ENCODE results near the gene SLC4A9.

The SLC4A9 gene

DNA sequence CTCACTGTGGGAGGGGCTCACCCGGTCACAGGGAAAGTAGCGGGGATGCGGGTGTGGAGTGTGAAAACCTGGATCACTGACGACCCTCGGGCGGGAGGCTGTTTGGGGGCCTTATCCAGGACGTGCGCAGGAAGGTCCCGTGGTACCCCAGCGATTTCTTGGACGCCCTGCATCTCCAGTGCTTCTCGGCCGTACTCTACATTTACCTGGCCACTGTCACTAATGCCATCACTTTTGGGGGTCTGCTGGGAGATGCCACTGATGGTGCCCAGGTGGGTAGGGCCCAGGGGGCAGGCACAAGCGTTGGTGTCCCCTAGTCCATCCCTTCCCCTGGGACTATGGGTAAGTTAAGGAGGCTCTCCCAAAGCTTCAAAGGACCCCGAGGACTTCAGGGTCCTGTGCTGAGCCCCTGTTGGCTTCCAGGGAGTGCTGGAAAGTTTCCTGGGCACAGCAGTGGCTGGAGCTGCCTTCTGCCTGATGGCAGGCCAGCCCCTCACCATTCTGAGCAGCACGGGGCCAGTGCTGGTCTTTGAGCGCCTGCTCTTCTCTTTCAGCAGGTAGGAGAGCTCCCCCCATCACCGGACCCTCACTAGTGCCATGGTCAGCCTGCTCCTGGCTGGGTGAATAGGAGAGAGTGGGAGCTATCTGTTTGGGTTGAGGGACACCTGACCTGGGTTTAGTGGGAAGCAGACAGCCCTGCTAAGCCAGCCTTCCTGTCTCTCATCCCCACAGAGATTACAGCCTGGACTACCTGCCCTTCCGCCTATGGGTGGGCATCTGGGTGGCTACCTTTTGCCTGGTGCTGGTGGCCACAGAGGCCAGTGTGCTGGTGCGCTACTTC lies 3.9 kb downstream of the SLC4A9 start:
- DNase-seq, result no peak

DNA sequence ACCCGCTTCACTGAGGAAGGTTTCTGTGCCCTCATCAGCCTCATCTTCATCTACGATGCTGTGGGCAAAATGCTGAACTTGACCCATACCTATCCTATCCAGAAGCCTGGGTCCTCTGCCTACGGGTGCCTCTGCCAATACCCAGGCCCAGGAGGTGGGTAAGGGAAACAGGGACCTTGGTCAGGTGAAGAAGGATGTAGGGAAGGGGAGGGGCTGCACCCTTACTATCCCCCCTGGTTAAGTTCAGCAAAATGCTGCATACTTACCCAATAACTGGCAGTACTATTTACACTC lies 4.4 kb downstream of the SLC4A9 start:
- DNase-seq, result no peak

DNA sequence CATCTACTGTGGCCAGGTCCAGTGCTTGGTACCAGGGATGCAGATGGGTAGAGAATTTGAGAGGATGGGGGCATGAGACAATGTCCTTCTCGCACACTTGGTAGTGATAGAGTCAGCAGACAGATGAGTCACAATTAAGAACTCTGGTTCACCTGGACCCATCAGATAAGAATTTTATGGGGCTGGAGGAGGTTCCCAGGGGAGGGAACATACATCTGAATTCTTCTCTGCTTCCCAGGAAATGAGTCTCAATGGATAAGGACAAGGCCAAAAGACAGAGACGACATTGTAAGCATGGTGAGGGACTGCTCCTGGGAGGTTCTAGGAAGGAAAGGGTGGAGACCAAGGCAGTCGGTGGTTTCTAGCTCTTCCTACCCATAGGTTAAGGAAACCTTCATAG lies 5.3 kb downstream of the SLC4A9 start:
- DNase-seq, result no peak

DNA sequence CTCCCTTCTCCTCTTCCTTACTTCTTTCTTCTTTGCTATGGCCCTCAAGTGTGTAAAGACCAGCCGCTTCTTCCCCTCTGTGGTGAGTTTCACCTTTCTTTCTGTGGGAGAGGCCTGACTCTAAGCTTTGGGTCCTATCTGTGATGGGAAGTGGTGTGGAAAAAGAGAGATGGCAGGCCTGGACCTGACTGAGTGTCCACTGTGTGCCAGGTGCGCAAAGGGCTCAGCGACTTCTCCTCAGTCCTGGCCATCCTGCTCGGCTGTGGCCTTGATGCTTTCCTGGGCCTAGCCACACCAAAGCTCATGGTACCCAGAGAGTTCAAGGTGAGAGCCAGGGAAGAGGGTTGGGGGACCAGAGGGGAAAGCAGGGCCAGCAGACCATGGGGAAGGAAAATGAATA lies 5.9 kb downstream of the SLC4A9 start:
- DNase-seq, result no peak

DNA sequence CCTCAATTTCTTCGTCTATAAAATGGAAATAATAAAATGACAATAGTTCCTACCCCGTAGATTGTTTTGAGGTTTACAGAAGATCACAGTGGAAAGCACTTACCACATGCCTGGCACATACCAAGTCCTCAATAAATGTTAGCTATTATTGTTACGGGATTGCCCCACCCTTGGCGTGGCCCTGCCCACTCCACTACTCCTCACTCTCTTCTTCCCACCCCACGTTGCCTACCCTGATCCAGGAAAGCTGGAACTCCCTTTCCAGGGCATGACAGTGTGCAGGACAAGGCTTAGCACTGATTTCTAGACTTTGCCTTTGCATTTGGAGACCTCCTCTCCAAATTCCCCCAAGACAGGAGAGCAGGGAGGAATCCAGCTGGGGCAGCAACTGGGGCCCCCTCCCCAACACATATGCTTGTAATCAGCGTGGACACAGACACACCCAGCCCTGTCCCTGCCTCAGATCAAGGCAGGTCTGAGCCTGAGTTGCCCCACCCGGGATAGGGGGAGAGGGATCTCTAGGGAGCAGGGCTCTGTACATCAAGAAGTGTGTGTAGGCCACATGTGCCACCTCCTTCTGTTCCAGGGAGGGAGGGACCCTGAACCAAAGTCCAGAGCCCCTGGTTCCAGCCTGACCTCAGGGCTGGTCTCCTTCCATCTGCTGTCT lies 6.7 kb downstream of the SLC4A9 start:
- DNase-seq, result no peak

DNA sequence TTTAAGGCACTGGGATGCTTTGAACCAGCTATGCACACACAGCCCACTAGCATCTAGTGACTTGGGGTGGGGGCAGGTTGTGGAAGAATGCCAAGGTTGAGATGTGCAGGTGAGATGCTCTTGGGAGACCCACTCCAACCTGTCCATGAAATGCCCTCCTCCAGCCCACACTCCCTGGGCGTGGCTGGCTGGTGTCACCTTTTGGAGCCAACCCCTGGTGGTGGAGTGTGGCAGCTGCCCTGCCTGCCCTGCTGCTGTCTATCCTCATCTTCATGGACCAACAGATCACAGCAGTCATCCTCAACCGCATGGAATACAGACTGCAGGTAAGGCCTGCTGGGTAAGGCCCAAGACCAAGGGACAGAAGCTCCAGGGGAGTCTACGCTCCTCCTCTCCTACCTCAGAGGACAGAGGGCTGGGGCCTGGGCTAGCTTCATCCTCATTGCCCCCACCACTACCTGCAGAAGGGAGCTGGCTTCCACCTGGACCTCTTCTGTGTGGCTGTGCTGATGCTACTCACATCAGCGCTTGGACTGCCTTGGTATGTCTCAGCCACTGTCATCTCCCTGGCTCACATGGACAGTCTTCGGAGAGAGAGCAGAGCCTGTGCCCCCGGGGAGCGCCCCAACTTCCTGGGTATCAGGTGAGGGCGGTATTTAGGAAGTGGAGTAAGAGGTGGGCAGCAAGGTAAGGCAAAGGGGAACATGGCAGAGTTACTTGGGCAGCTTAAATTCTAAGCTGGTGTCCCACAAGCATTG lies 7.4 kb downstream of the SLC4A9 start:
- DNase-seq, result no peak

DNA sequence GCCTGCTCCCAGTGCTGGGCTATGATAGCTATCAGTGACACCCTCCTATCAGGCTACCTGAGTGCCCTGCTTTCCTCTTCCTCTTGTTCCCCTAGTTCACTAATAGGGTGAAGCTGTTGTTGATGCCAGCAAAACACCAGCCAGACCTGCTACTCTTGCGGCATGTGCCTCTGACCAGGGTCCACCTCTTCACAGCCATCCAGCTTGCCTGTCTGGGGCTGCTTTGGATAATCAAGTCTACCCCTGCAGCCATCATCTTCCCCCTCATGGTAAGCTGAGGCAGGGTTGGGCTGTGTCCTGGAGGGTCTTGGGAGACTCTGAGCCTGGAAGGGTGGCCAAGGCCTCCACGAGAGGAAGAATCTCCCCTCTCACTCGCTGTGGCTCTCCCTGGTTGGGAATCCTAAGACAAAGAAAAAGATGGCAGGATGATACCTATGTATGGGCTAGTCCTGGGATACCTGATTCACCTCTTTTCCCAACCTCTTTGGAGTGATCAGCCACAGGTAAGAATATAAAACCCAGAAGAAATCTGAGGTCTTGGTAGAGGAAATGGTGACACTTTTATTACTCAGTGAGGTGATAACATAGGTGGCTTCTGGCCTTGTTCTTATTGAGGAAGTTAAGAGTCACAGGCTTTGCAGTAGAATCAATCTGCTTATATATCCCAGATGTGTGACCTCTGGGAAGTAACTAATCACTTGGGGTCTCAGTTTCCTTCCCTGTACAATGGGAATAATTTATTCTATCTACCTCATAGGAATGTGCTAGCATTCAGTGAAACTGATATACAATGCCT lies 11.6 kb downstream of the SLC4A9 start:
- no peak for DNase-seq

DNA sequence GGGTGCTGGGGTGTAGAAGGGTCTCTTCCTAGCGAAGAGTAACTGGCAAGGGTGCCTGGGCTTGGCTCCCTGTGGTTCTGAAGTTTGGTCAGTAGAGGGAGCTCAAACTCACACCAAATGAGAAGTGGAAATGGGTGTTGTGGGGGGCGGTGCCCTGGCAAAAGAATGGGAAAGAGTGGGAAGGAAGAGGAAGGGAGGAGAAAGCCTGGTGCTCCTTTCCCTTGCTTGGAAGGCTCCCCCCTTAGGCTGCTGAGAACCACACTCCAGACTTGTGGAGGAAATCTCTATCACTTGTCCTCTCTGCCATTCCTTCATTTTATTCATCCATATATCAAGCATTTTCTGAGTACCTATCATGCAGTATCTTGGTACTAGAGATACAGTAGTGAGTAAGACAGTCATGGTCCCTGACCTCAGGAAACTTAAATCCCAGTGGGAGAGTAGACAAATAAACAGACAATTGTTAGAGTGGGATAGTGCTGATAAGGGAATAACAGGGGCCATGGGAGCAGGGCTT lies 13.0 kb downstream of the SLC4A9 start:
- peak; percentile 49 for DNase-seq

DNA sequence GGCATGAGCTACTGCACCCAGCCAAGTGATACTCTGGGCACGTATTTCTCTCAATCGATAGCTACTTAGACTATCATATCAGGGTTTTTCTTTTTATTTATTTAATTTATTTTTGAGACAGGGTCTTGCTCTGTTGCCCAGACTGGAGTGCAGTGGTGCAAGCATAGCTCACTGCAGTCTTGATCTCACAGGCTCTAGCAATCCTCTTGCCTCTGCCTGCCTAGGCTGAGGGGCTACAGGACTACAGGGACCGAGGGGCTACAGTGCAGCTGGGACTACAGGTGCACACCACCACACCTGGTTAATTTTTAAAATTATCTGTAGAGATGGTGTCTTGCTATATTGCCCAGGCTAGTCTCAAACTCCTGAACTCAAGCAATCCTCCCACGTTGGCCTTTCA lies 21.4 kb downstream of the SLC4A9 start:
- no peak for DNase-seq

DNA sequence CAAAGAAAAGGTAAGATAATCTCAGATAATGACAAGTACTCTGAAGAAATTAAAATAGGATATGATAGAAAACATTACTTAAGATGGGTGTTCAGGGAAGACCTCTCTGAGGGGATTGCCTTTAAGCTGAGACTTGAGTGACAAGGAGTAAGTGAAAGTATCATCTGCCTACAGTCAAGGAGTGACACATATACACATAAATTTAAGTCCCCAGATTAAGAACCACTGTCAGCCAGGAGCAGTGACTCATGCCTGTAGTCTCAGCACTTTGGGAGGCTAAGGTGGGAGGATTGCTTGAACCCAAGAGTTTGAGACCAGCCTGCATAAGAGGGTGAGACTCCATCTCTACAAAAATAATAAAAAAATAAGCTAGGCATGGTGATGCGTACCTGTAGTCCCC lies 22.0 kb downstream of the SLC4A9 start:
- peak; percentile 30 for DNase-seq

DNA sequence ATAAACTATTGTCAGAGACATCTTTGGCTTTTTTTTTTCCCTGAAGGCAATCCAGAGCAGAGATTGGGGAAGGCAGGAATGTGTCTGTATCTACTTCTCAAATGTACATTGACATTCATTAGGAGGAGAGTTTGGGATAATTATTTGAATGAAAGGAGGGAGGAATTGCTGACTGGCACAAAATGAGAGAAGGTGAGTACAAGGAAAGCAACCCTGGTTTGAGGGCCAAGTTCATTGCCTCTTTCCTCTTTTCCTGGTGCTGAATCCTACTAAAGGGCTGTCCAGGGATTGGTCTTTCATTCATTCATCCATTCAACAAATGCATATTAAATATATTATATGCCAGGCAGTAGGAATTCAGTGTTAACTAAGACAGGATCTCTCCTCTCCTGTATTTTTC lies 22.9 kb downstream of the SLC4A9 start:
- no peak for DNase-seq

DNA sequence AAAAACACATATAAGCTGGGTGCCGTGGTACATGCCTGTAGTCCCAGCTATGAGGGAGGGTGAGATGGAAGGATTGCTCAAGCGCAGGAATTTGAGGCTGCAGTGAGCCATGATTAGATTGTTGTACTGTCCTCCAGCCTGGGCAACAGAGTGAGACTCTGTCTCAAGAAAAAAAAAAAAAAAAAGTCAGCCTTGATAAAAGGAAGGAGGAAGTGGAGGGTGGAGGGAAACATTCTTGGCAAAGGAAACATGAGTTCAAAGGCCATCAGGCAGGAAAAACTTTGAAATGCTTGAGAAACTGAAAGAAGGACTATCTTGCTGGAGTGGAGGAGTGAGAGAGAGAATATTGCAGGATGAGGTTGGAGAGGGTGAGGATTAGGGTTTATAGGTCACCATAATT lies 23.3 kb downstream of the SLC4A9 start:
- no peak for DNase-seq

DNA sequence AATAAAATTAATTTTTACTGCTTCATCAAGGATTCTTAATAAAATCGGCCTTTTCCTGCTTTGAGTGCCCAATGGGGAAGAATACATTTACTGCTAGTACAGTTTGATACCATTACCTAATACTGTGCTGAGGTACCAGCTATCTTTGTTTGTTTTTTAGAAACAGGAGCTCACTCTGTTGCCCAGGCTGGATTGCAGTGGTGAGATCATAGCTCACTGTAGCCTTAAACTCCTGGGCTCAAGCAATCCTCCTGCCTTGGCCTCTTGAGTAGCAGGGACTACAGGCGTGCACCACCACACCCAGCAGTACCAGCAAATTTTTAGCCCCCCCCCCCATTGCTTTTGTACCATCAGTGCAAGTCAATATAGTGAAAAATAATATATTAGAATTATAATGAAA lies 28.1 kb downstream of the SLC4A9 start:
- DNase-seq, result no peak

DNA sequence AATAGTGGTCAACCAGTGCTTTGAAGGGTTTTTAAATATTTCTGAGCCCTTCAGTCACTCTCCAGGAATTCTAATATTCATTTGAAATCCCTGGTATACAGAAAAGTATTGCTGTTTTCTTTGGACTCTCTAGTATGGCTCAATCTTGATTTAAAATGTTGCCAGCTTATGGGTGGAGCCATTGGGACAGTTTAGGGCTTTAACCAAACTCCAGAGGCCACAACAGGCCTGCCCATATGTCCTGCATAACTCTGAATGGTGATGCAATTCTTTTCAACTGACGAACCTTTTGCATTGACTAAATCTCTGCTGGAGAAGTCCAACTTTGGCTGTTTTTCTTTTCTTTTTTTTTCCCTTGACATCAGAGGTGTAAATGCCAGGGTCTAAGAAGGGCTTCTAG lies 31.3 kb downstream of the SLC4A9 start:
- no peak for DNase-seq

DNA sequence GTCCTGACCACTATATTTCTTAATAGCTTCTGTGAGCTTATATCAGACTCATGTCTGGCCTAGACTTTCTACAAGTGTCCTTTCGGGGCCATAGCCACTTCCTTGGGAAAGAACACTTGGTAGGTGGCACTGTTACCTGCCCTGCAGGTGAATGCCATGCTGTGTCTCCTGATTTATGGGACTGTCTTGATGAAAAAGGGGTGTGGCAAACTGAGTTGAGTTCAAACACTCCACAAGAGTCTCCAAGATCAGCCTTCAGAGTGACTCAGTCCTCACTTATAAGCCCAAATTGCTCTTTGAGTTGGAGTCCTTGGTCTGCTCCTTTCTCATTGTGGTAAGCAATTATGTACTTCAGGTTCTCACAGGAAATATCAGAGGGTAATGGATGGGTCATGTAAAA lies 31.7 kb downstream of the SLC4A9 start:
- DNase-seq, result no peak

DNA sequence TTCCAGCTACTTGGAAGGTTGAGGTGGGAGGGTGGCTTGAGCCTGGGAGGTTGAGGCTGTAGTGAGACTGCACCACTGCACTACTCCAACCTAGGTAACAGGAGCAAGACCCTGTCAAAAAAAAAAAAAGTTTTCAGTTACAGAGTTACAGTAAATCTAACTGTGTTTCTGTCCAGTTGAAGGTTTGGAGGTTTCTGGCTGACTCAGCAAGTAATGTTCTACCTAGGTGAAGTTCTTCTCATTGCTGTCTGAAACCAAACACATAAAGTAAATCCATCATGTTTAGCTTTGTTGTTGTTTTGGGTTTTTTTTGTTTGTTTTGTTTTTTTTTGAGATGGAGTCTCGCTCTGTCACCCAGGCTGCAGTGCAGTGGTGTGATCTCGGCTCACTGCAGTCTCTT lies 33.7 kb downstream of the SLC4A9 start:
- DNase-seq, result no peak

DNA sequence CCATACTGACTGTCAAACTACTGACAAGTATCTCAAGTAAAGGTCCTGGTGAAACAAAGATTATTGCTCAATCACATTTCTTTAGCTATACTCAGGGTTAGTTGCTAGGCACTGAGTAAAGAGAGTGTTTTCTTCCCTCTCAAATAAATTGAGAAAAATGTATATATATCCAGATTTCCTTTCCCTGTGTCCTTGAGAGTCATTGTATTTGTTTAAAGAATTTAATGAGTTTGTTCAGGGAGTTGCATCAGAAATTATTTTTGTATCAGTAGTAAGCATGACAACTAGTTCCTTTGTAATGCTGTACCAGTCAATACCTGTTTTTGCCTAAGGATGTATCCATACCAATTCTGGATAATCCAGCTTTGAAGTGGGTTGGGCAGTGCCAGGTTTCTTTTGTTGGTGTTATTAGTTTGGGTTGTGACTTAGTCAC lies 38.4 kb downstream of the SLC4A9 start:
- no peak for DNase-seq

DNA sequence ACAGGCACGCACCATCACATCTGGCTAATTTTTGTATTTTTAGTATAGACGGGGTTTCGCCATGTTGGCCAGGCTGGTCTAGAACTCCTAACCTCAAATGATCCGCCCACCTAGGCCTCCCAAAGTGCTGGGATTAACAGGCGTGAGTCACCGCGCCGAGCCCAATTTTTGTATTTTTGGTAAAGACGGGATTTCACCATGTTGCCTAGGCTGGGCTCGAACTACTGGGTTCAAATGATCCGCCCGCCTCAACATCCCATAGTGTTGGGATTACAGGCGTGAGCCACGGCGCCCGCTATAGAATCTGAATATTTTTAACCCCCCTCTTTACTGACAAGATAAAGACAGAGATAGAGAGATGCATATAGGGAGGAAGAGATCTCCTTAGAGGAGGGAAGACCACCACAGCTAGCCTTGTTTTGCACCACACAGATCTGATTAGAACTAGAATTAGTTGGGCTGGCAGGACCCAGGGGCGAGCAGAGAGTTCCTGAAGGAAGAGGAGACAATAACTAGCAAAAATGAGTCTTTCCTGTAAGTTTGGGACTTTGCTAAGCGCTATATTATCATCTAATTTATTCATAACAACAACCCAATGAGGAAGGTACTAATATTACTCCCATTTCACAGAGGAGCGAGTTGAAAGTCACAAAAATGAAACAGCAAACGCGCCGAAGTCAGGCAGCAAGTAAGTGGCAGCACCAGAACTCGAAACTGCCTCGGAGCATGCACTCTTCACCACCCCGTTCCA lies 40.2 kb downstream of the SLC4A9 start:
- DNase-seq, result no peak

DNA sequence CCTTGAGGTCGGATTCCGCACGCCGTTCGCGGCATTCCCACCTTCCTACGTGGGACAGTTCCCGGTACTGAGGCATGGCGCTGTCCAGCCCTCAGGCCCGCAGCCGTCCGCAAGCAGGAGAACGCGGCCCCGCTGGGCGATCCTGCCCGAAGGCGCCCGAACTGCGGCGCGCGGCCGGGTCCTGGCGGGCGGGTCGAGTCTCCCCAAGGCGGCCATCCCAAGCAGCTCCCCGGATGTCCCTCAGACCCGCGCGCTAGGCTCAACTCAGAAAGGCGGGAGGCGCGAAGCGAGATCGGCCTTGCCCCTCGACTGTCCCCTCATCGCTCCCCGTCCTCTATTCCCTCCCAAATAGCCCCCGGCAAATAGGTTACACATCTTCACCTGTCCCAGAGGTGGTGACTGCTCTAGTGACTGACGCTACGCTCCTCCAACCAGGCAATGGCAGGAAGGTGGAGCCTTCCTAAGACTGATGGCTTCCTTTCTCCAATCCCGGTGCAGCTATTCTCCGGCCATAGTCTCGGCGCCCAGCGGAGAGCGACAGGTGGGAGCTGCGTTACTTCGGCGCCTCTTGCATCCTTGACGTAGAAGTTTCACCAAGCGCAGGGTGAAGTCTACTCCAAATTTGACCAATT lies 40.9 kb downstream of the SLC4A9 start:
- DNase-seq, result peak; percentile 89

DNA sequence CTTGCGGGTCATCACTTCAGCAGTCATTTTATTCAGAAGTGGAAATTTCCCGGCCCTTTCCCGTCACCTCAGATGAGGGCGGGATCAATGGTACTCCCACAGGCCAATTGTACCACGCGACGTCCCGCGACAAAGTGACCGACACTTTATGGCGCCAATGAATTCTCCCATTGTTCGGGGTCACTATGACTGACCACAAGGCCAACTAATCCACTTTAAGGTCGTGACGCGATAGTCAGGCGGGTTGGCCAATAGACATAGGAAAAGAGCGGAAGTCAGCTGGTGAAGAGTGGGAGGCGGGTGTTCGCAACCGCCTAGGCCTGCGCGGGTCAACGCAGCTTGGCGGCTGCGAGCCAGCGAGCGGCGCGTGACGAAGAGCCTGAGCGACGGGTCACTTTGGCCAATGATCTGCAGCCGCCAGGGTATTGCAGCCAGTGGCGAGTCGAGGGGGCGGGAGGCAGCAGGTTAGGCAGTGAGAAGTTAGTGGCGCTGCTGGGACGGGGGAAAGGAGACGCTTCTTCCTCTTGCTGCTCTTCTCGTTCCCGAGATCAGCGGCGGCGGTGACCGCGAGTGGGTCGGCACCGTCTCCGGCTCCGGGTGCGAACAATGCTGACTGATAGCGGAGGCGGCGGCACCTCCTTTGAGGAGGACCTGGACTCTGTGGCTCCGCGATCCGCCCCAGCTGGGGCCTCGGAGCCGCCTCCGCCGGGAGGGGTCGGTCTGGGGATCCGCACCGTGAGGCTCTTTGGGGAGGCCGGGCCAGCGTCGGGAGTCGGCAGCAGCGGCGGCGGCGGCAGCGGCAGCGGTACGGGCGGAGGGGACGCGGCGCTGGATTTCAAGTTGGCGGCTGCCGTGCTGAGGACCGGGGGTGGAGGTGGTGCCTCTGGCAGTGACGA lies 41.6 kb downstream of the SLC4A9 start, which contains the start of gene ANKHD1:
Gene ANKHD1, plus strand, starts transcription at position 472 of the 896 bp plus-strand sequence. Its CDS starts 135 bp downstream, at position 607.
- peak; percentile 97 for DNase-seq
